Measurements from ENCODE around the gene HOXC5. TPM values are rescaled to one million over a fixed set of nuclear protein-coding genes. Genes with fewer than 3 reads are reported as not detected.
"Not testable (repeated sequence)": the region's sequence is repeated elsewhere in the genome, so short reads cannot be mapped to it uniquely, and the experiment has no call there.

The HOXC5 gene
- total RNA-seq, 4 donors from 2014 or later, result 0.58 to 2.2 (median 0.97) TPM; not detected in 1

- no peak overlapping the region for H3K4me3 ChIP-seq (ENCODE audit: low read depth, poor library complexity, severe bottlenecking)
- intact Hi-C loops (cut with DNase I; ENCODE audit: low total_unique reads), result no loop called here
- DNase-seq (ENCODE audit: low spot score in 2 of 2), result no peak
- WGBS, 2 donors, result 86 to 96% methylated on average over 1 of the region's 1 CpG
- TF ChIP-seq CTCF (IDR thresholded peaks at IDR 0.05) (no peak), POLR2A (IDR thresholded peaks at IDR 0.05) (no peak)
Measured at GRCh38 chr12:54066408-54066807, 33.6 kb downstream of the HOXC5 start.

DNA sequence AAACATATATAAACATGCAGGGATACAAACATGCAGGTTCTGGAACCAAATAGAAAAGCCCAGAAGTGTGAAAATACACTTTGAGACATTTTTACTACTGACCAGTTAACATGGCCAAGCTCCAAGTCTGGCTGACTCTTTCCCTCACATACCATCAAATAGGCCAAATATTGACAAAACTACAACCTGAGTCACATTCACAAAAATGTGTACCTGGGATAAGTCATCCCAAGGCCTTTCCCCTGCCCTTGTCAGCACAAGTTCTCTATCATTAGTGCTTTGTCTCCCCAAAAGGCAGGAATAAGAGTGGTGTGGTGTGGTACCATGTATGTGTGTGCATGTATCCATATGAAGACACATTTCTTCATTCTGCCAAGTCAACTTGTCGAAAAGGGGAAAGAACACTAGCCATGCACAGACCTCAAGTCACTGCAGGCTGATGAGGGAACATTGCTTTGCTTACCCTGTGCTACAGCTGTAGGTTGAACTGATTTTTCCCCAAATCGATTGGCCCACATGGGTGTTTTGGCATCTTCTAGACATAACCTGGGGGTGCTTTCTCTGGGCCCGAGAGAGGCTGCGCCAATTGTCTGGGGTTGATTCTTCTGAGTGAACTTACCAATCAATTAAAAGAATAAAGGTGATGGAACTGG is 35.7 kb downstream of the HOXC5 start:
- no peak for TF ChIP-seq POLR2A (IDR thresholded peaks at IDR 0.05)
- no peak for TF ChIP-seq CTCF (IDR thresholded peaks at IDR 0.05)
- intact Hi-C loops (cut with DNase I; ENCODE audit: low total_unique reads), result no loop called here
- no peak for DNase-seq (ENCODE audit: low spot score in 2 of 2)
- WGBS, 2 donors, result 79 to 87% methylated on average over 4 of the region's 4 CpGs
- H3K4me3 ChIP-seq (ENCODE audit: low read depth, poor library complexity, severe bottlenecking), result no peak overlapping the region

DNA sequence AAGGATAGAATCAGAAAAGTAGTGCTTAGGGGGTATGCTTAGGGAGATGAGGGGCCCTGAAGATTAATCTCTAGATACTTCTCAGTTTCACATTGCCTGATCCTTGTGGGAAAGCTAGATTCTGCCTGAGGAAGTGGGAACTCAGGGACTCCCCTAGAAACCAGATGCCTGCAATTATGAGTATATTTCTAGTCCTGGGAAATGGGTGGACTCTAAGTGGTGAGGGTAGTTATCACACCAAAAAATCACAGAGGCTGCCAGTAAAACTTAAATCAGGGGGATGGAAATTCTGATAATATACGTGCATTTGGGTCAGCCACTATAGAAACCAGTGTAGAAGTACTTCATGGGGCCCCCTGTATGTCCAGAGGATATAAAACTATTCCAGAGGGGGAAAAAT is 39.1 kb downstream of the HOXC5 start:
- no peak for DNase-seq (ENCODE audit: low spot score in 2 of 2)
- no peak overlapping the region for H3K4me3 ChIP-seq (ENCODE audit: low read depth, poor library complexity, severe bottlenecking)
- intact Hi-C loops (cut with DNase I; ENCODE audit: low total_unique reads), result no loop called here
- 78 to 79% methylated on average over 1 of the region's 1 CpG for WGBS, 2 donors
- no peak for TF ChIP-seq POLR2A (IDR thresholded peaks at IDR 0.05)
- TF ChIP-seq CTCF (IDR thresholded peaks at IDR 0.05), result no peak

GRCh38 chr12:54074308-54074707 is 41.5 kb downstream of the HOXC5 start:
- intact Hi-C loops (cut with DNase I; ENCODE audit: low total_unique reads), result no loop called here
- DNase-seq (ENCODE audit: low spot score in 2 of 2), result no peak
- 82 to 88% methylated on average over 6 of the region's 6 CpGs for WGBS, 2 donors
- no peak overlapping the region for H3K4me3 ChIP-seq (ENCODE audit: low read depth, poor library complexity, severe bottlenecking)
- TF ChIP-seq CTCF (IDR thresholded peaks at IDR 0.05) (no peak), POLR2A (IDR thresholded peaks at IDR 0.05) (no peak)

- 64 to 67% methylated on average over 6 of the region's 6 CpGs for WGBS, 2 donors
- no peak overlapping the region for H3K4me3 ChIP-seq (ENCODE audit: low read depth, poor library complexity, severe bottlenecking)
- no peak for TF ChIP-seq CTCF (IDR thresholded peaks at IDR 0.05)
- TF ChIP-seq POLR2A (IDR thresholded peaks at IDR 0.05), result no peak
- intact Hi-C loops (cut with DNase I; ENCODE audit: low total_unique reads), result no loop called here
- DNase-seq (ENCODE audit: low spot score in 2 of 2), result no peak
Measured at GRCh38 chr12:54075409-54075808, 42.6 kb downstream of the HOXC5 start.

DNA sequence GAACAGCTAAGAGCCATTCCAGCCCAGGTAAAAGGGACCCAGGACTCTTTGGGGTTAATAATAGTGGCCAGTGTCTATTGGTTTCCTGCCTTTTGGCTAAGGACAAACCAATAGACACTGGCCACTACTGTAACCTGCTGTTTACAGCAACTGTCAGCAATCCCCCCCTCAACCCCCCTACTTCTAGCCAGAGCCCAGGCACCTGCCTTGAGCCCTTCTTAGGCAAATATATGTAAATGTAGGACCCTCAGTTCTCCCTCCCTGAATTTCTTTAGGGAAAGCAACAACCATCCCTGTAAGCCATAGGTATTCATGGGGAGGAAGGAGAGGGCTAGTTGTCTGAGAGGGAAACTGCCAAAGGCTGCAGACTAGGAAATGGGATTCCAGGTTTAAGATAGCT is 43.1 kb downstream of the HOXC5 start:
- DNase-seq (ENCODE audit: low spot score in 2 of 2), result no peak
- H3K4me3 ChIP-seq (ENCODE audit: low read depth, poor library complexity, severe bottlenecking), result no peak overlapping the region
- intact Hi-C loops (cut with DNase I; ENCODE audit: low total_unique reads), result no loop called here
- TF ChIP-seq CTCF (IDR thresholded peaks at IDR 0.05), result no peak
- no peak for TF ChIP-seq POLR2A (IDR thresholded peaks at IDR 0.05)

- 73 to 78% methylated on average over 10 of the region's 10 CpGs for WGBS, 2 donors
- H3K4me3 ChIP-seq (ENCODE audit: low read depth, poor library complexity, severe bottlenecking); intact Hi-C loops (cut with DNase I; ENCODE audit: low total_unique reads); DNase-seq (ENCODE audit: low spot score in 2 of 2): not testable (repeated sequence)
Measured at GRCh38 chr12:54077843-54078242, 45.0 kb downstream of the HOXC5 start.

DNA sequence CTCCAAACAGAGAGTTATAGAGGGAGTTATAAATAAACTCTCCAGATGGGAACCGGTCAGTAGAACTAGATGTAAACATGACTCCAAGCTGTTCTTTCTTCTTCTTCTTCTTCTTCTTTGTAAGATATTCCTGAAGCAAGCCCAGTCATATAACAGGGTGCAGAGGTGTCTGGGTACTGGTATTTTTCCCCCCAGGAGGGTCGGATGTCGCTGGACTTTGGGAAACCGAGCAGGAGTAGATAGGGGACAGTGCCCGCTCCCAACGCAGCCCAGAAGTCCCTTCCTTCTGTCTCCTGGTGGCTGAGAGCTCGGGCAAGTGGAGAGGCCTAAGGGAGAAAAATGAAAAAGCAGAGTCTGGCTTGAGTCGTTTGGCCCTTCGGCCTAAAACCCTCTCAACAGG is 46.3 kb downstream of the HOXC5 start:
- intact Hi-C loops (cut with DNase I; ENCODE audit: low total_unique reads); DNase-seq (ENCODE audit: low spot score in 2 of 2); H3K4me3 ChIP-seq (ENCODE audit: low read depth, poor library complexity, severe bottlenecking): not testable (repeated sequence)
- 65 to 75% methylated on average over 9 of the region's 9 CpGs for WGBS, 2 donors

All from lower leg skin (tissue), 4 donors.